AG09309 (cell line): ENCODE measurements around the gene HES4.
A peak's percentile ranks its signal among the peaks of the same experiment; 100 is the strongest.
"Not testable (repeated sequence)": the region's sequence is repeated elsewhere in the genome, so short reads cannot be mapped to it uniquely, and the experiment has no call there.

Experiments
- DNase-seq: peaks from one replicate; pipeline ENCODE4 v3.0.0-alpha.2; 2010; ENCODE audit warnings: low read depth
- H3K4me3 ChIP-seq: 2 replicates; pipeline ENCODE4 v1.5.1; 2011; ENCODE audit warnings: mild to moderate bottlenecking, low read depth, low read length, moderate library complexity; ENCODE audit not compliant: control insufficient read depth
- TF ChIP-seq, protein P1 (sequence below): IDR thresholded peaks from 2 replicates; pipeline ENCODE4 v1.5.1; 2011; ENCODE audit warnings: mild to moderate bottlenecking, low read depth, low read length, inconsistent platforms; ENCODE audit not compliant: insufficient read depth, control insufficient read depth; ENCODE audit errors: missing control alignments

The HES4 gene

DNA sequence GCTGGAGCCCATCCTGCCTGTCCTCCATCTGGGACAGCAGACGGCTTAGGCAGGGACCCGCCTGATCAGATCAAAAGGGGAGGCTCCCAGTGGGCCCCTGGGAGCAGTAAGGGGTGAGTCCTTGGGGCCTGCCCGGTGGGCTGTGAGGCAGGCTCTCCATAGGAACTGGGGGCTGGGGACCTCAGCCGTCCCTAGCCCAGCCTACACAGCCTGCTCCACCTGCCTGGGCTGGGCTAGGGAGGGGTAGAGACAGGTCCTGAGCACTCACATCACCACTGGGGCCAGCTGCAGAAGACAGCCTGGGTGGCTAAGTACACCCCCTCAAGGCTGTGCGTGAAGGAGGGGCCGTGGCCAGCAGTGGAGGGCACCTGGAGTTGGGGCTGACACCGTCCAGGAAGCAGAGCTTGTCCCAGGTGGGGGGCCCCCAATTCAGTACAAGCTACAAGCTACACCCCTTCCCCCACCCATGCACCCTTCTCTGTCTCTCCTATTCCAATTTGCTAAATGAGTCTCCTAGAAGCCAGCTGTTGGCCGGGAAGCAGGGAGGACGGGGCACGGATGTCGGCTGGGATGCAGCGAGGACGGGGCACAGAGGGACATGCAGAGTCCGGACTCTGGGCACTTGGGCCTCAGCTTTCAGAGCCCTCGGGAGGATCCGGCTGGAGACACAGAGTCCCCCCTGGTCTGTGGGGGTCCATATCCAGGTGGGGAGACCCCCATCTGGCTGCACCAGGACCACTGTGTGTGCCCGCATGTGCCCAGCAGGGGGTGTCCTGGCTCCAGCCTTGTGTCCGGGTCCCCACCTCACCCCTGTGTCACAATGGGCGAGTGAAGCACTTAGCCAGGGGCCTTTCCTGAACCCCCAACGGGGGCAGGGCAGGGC lies 15.1 kb upstream of the HES4 start:
- H3K4me3 ChIP-seq = no peak overlapping the region
- TF ChIP-seq, protein P1, sequence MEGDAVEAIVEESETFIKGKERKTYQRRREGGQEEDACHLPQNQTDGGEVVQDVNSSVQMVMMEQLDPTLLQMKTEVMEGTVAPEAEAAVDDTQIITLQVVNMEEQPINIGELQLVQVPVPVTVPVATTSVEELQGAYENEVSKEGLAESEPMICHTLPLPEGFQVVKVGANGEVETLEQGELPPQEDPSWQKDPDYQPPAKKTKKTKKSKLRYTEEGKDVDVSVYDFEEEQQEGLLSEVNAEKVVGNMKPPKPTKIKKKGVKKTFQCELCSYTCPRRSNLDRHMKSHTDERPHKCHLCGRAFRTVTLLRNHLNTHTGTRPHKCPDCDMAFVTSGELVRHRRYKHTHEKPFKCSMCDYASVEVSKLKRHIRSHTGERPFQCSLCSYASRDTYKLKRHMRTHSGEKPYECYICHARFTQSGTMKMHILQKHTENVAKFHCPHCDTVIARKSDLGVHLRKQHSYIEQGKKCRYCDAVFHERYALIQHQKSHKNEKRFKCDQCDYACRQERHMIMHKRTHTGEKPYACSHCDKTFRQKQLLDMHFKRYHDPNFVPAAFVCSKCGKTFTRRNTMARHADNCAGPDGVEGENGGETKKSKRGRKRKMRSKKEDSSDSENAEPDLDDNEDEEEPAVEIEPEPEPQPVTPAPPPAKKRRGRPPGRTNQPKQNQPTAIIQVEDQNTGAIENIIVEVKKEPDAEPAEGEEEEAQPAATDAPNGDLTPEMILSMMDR = peak; percentile 43
- no peak for DNase-seq

GRCh38 chr1:1013922-1014648 lies 14.2 kb upstream of the HES4 start:
- H3K4me3 ChIP-seq = peak overlapping the region; percentile 59
- TF ChIP-seq, protein P1 = no peak
- no peak for DNase-seq

- peak within 1 kb of the TSS; percentile 59 for H3K4me3 ChIP-seq
- DNase-seq = peak; percentile 51
Observed at GRCh38 chr1:1013105-1013921, 13.4 kb upstream of the HES4 start, which contains the start of gene ISG15. TSS of gene ISG15 (plus strand) at chr1:1013497. CDS start at chr1:1013574, 77 bp downstream.

DNA sequence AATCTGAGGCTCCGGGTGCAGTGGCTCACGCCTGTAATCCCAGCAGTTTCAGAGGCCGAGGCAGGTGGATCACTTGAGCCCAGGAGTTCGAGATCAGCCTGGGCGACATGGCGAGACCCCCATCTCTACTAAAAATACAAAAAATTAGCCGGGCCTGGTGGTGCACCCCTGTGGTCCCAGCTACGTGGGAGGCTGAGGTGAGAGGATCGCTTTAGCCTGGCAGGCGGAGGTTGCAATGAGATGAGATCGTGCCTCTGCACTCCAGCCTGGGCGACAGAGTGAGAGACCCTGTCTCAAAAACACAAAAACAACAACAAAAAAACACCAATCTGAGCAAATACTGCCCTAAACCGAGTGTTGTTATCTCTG lies 12.8 kb upstream of the HES4 start:
- DNase-seq = not testable (repeated sequence)
- peak overlapping the region; percentile 59 for H3K4me3 ChIP-seq

More at GRCh38 chr1:1013105-1013921, 13.4 kb upstream of the HES4 start, which contains the start of gene ISG15:
- TF ChIP-seq, protein P1 = no peak

DNA sequence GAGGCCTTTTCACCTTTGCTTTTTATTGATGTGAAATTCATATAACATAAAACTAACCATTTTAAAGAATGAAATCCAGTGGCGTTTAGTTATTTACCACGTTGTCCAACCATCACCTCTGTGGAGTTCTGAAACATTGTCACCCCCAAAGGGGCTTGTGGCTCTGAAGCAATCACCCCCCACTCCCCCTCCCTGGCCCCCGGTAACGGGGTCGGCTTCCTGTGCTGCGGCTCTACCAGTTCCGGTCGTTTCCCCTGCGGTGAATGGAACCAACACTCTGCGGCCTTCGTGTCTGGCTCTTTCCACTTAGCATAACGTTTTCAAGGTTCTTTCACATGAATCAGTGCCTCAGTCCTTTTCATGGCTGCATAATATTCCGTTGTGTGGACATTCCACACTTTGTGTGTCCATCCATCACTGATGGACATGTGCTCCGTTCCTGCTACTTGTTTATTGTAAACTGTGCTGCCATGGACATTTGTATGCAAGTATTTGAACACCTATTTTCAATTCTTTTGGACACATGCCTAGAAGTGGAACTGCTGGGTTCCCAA lies 11.6 kb upstream of the HES4 start:
- H3K4me3 ChIP-seq = no peak overlapping the region
- DNase-seq = no peak
- TF ChIP-seq, protein P1 = no peak

- H3K4me3 ChIP-seq, DNase-seq: not testable (repeated sequence)
Observed at GRCh38 chr1:1010131-1010530, 10.2 kb upstream of the HES4 start.

DNA sequence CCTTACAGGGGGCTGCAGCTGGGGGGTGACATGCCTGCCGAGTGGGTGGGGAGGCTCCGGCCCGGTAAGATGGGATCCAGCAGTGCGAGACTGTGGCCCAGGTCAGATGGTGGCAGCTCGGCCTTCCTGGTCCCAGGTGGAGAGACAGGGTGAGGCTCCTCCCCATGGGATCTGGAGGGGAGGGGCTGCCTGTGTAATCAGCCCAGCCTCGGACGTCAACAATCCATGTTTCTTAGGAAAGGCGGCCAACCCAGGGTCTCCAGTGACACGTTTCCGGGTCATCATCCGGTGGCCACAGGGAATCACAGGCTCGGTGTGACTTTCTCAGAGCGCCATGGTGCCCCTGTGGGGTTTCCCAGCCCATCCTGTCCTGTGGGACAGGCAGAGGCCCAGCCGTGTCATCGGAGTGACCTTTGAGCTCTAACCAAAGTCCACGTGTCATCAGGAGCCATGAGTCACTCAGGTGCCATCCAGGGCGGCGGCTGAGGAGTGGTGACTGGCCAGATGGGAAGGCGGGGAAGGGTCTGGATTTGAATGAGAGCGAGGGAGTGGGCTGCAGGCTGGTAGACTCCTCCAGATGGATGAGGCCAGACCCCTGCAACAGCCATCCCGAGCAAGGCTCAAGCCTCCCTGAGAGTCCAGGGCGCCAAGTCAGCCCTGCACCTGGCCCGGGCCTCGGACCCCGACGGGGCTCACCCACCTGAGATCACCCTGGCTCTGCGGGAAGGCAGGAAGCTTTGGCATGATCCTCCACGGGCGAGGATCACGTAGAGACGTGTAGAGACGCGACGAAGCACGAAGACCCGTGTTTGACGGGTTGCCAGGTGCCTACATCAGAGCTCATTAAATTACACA lies 6.6 kb upstream of the HES4 start:
- H3K4me3 ChIP-seq = no peak overlapping the region
- DNase-seq = no peak
- TF ChIP-seq, protein P1 = no peak
